Left hindlimb (tissue), 1 donor: Measurements from ENCODE around the gene ELOA.
"Not testable (repeated sequence)": the region's sequence is repeated elsewhere in the genome, so short reads cannot be mapped to it uniquely, and the experiment has no call there.

Experiments used
- DNase-seq: peaks from one replicate; pipeline ENCODE4 v3.0.0-alpha.2; 2018

ELOA gene

GRCh38 chr1:23787701-23788100 is 44.4 kb downstream of the ELOA start:
- DNase-seq: no peak

GRCh38 chr1:23788695-23789094 is 45.4 kb downstream of the ELOA start:
- DNase-seq: no peak

GRCh38 chr1:23790696-23791515 is 47.6 kb downstream of the ELOA start, which contains the start of gene LYPLA2:
Gene LYPLA2 (plus strand): TSS chr1:23791145. CDS start chr1:23792683, 1,538 bp downstream.
- peak; percentile 96 for DNase-seq

DNA sequence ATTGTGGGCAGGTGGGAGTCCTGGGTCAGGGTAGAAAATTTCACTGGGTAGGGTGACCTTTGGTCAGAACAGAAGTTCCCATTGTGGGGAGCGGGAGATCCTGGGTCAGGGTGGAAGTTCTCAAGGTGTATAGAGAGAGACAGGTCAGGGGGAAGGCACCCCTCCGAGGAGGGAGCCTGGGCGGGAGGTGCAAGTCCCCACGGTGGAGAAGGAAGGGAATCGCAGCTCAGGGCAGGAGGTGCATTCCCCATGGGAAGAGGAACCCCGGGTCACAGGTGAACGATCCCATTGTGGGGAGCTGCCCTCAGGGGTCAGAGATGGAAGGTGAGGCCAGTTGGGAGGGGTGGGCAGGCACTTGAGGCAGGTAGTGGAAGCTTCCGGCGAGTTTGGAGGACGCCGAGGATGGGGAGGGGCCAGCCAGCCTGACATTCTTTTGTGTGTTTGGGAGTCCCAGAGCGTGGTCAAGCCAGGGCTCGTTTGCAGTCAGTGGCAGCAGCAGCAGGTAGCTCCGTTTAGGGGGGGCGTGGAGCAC is 48.3 kb downstream of the ELOA start:
- no peak for DNase-seq

DNA sequence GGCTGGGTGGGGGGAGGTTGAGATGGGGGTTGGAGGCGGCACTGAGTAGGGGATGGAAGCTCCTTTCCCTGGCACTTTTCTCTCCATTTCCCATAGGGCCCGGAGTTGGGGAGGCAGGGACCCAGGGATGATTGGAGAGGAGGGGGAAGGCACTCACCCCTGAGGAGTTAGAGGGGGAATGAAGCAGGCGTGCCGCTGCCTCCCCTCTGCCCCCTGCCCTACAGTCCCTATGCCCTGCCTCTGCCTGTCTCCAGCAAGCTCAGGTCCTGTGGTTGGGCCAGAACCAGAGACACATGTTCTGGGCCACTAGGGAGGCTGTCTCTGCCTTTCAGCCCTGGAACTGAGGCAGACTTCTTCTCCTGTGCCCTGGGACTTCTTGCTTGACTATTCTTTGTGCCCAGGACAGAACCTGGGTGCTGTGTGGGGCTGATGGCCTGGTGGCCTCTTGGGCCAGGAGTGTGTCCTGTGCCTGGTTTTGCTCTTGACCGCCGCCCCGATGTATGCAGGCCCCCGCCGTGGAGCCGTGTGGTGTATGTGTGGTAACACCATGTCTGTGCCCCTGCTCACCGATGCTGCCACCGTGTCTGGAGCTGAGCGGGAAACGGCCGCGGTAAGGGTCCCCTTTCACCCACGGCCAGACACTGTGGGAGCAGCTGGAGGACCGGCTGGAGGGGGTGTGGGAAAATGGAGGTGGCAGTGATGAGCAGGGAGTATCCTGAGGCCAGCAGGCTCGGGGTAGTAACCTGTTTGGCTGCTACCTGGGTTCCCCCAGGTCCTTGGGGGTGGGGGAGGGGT is 49.1 kb downstream of the ELOA start:
- no peak for DNase-seq

DNA sequence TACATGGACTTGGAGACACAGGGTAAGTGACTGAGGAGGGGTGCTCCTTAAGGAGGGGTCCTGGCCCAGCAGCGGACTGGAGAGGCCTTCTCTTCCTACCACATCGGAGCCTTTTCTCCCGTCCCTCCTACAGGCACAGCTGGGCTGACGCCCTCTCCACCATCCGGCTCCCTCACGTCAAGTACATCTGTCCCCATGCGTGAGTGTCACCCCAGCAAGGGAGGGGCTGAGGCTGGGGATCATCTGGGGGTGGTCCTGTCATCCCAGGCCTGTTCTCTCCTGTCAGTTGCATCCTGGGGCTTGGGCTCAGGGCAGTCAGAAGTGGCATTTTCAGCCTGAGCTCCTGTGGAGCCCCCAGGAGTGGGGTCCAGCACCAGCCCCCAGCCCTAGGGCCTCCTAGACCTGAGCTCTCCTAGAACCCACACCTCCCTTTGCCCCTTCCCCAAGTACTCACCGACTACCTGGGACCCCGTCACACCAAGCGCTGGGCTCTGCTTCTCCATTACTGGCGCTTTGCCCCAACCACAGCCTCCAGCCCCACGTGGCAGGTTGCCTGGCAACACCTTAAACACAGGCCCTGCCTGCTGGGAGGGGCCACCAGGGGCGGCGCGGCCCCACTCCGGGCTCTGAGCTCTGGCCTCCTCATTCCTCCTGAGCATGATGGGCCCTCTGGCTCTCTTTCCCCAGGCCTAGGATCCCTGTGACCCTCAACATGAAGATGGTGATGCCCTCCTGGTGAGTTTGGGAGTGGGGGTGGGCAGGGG is 49.9 kb downstream of the ELOA start:
- peak; percentile 68 for DNase-seq

DNA sequence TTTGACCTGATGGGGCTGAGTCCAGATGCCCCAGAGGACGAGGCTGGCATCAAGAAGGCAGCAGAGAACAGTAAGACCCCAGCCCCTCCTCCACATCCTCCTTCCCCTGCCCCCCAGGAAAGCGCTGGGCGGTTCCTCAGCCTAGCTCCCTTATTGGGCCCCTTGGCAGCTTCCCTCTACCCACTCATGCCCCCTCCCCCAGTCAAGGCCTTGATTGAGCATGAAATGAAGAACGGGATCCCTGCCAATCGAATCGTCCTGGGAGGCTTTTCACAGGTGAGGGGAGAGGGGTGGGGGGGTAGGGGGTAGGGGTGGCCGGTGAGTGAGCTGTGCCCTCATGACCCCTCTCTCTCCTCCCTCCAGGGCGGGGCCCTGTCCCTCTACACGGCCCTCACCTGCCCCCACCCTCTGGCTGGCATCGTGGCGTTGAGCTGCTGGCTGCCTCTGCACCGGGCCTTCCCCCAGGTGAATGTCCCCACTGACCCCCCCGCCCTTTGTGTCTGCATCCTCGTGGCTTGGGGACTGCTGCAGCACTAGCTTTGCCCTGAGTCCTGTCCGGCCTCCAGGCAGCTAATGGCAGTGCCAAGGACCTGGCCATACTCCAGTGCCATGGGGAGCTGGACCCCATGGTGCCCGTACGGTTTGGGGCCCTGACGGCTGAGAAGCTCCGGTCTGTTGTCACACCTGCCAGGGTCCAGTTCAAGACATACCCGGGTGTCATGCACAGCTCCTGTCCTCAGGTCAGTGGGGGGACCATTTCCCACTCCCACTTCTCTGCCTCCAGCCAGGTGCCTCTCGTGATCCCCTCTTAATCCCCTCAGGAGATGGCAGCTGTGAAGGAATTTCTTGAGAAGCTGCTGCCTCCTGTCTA is 50.8 kb downstream of the ELOA start:
- DNase-seq: no peak

DNA sequence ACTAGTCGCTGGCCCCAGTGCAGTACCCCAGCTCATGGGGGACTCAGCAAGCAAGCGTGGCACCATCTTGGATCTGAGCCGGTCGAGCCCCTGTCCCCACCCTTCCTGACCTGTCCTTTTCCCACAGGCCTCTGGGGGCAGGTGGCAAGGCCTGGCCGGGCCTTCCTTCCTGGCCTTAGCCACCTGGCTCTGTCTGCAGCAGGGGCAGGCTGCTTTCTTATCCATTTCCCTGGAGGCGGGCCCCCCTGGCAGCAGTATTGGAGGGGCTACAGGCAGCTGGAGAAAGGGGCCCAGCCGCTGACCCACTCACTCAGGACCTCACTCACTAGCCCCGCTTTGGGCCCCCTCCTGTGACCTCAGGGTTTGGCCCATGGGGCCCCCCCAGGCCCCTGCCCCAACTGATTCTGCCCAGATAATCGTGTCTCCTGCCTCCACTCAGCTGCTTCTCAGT is 51.5 kb downstream of the ELOA start:
- not testable (repeated sequence) for DNase-seq

DNA sequence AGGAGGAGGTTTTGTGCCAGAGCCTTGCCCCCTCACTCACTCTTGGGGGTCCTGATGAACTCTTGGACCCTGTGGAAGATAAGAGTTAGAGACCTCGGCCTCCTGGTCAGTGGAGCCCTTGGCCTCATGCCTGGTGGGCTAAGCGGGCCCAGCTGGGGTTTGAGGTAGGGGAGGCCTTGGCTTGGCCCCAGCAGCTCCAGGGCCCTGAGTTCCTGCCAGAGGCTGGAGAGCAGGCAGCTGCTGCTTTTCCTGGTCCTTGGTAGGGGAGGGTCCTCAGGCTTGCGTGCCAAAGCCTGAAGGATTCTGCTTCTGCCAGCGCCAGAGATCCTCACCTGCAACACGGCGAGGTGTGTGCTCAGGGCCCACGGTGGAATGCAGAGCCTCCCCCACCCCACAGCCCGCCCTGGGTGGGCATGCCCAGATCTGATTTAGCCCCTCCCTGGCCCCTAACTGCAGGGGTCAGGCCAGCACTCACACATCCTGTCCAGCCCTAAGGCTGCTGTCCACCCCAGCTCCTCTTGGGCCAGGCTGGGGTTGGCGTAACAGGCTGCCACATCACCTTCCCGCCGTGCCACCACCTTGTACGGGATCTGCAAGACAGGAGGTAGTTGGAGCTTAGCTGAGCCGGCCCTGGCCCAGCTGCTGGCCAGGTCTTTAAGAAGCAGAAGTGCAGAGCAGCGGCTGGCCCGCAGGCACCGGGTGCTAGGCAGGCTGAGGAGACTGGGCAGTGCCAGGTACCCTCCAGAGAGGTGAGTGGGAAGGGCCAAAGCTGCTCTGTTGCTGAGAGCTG is 52.6 kb downstream of the ELOA start:
- no peak for DNase-seq

DNA sequence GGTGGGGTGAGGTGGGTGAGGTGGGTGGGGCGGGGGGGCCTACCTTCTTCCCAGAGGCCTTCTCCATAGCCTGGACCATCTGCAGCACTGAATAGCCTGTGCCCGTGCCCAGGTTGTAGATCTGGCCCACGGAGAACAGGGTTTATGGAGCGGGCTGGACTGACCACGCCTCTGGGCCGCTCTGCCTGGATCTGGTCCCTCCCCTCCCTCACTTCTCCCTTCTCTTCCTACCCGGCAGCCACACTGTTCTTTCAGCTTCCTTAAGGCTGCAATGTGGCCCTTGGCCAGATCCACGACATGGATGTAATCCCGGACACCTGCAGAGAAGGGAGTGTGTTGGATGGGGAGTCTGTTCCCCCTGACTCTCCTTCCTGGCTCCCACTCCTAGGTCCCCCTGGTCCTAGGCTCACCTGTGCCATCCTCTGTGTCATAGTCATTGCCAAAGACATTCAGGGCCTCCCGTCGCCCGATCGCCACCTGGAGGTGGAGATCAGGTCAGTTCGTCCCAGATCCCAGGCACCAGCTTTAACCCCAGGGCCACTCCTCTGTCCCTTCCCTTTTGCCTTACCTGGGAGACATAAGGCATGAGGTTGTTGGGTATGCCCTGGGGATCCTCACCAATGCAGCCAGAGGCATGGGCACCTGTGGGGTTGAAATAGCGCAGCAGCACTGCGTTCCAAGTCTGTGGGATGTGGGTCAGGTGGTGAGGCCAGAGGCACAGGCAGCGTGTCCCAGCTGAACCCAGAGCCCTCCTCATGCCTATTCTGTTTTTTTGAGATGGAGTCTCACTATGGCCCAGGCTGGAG is 53.4 kb downstream of the ELOA start:
- DNase-seq: no peak

- DNase-seq: no peak
Measured at GRCh38 chr1:23797478-23798448, 54.5 kb downstream of the ELOA start.

DNA sequence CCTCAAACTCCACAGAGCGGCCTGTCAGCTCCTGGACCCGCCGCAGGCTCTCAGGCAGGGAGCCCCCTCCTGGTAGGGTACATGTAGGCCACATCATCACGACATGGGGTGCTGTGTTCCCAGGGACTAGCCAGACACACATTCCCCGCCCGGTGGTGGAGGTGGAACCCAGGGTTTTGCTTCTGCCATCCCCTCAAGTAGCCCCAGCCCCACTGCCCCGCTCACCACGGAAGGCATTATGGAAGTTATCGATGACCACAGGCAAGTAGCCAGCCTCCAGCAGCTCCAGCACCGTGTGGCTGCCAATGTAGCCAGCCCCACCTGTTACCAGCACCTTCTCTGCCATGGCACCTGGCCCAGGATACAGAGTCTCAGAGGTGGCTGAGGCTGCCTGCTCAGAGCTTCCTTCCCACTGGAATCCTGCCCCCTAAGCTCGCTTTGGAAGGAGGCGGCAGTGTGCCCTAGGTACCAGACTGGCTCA is 55.4 kb downstream of the ELOA start:
- DNase-seq: no peak

DNA sequence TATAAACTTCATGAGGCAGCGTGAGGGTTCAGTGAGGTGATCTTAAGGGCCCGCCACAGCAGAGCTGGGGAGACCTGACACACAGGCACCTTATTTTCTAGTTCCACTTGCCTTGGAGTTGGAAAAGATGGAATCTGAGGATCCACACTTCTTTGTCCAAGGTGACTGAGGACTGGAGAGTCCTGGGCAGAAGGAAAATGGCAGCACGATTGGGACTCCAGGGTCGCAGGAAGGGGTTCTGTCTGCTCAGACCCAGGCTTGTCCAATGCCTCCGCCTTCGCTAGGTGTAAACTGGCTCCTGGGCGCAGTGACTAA is 55.9 kb downstream of the ELOA start:
- no peak for DNase-seq

GRCh38 chr1:23799570-23800399 is 56.5 kb downstream of the ELOA start:
- peak; percentile 81 for DNase-seq

DNA sequence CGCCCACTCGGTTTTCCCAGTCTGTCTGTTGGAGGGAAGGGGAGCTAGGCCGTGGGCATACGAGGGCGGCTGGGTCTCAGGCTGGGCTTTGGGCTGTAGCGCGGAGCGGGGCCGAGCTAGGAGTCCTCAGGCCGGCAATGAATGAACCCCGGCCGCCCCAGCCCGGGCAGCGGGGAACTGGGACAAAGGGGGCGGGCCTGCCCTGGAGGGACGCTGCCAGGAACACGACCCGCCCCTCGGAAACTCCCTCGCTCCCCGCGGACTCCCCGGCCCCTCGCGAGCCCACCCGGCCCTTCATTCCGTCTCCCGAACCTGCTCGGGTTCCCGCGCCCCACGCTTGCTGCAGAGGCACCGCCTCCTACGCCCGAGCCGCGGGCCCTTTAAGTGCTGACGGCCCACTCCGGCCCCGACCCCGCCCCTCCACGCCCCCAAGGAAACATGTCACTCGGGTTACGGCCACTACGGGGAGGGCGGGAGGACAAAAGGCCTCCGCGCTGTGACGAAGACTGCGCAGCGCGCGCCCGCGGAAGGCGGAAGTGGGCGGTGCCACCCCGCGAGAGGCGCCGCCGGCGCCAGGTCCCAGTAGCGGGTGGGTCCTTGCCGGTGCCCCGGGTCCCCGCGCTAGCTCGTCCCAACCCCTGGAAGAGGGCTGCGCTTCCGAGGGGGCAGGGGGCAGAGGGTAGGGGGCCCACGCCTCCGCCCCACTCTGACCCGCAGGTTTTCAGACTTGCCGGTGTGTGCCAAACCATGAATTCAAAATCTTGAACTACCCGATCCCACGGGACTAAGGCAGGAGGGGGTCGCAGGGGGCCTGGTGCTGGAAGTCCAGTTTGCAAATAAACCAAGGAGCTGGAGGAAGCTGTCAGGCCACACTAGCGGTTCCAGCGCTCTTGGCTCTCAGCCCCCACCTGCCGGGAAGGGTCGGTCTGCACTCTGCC is 57.4 kb downstream of the ELOA start, which contains the start of gene GALE:
TSS of gene GALE (minus strand) at position 355 of the 938 bp plus-strand sequence. CDS start 1,747 bp downstream, outside the sequence.
- DNase-seq: peak; percentile 97

GRCh38 chr1:23801338-23801748 is 58.1 kb downstream of the ELOA start:
- DNase-seq: no peak

DNA sequence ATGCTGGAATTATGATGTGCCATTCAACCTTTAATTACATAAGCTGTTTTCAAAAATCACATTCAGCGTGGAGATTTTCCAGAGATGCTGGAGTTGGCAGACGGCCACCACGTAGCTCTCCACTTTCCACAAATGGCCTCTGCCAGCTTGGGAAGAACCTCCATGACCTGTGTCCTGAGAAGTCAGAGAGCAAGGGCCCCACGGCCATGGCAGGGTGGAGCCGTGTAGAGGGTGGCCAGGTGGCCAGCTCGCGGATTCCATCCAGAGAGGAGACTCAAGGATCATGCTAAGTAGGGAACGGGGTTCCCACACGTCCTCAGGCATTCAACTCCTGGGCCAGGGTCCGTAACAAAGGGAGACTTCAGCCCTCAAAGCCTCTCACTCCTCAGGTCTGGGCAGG is 58.6 kb downstream of the ELOA start:
- DNase-seq: no peak
